ENCODE measurements around the gene KCTD17.

The KCTD17 gene

GRCh38 chr22:37043828-37044538, 7.6 kb upstream of the KCTD17 start:
- peak; percentile 71 for DNase-seq

DNA sequence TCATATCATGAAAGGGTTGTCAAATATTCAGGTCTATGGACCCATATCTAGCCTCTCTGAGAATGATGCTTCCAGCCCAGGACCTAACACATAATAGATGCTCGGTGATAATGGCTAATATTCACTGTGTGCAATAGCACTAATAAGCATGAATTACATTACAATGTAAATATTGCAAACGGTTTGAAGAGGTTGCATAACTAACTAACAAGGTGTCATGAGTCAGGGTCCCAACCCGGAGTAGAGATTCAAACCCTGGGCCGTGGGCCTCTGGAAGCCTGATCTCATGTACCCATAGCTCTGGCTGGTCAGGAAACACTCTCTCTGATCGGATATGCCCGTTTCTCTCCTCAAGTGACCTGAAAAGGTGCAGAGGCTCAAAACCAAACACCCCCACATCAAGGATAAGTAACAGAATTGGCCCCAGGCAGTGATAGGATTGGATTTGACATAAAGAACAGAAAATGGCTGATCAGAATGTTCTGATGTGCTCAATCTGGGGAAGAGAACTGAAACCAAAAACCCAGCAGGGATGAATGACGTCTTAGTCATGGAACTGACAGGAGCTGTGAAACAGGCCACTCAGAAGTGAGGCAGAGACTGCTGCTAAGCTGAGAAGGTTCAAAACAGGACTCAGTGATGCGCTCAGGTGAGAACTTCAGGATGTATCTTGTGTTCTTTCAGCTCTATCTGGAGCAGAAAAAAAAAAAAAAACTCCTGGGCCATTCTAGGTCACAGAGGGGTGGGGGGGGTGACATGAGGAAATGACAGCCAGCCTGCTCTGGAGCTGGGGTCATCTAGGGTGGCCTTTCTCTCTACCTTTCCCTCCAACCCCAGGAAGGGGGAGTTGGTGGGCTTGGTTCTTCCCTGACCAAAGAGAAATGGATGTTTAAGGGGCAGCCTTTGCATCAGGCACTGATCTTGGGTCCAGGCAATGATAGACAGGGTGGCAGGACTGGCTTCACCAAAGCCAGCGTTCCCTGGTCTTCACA, 6.6 kb upstream of the KCTD17 start:
- DNase-seq, result no peak

GRCh38 chr22:37045958-37046357, 5.6 kb upstream of the KCTD17 start:
- DNase-seq, result no peak

GRCh38 chr22:37046589-37046988, 5.0 kb upstream of the KCTD17 start:
- no peak for DNase-seq

DNA sequence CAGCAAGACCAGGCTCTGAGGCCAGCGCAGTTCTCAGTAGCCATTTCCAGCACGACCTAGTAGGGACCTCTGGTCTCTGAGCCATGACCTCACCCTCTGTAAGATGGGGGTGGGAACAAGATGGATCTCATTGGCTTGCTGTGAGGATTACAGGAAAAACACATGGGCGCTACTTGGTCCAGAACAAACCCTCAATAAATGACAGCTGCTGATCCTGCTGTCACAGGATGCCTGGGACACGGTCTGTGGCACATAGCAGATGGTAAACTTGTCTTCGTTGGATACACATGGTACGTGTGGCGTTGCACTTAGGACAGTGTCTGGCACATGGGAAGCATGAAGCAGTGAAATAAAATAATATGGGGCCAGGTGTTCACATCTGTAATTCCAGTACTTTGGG, 4.5 kb upstream of the KCTD17 start:
- no peak for DNase-seq

DNA sequence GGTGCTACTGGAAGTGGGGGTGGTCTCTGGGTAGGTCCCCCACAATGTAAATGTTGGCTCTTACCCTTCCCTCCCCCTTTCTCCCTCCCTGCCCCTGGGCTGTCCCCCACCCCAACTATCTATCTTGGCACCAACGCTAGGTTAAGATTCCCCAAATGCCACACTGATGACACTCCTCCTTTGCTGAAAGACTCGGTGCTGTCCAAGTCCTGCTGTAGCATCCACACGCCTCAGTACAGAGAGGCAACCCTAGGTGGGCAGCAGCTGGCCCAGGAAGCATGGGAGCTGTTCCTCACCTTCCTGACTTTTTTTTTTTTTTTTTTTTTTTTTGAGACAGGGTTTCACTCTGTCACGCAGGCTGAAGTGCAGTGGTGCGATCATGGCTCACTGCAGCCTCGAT, 3.4 kb upstream of the KCTD17 start:
- no peak for DNase-seq

DNA sequence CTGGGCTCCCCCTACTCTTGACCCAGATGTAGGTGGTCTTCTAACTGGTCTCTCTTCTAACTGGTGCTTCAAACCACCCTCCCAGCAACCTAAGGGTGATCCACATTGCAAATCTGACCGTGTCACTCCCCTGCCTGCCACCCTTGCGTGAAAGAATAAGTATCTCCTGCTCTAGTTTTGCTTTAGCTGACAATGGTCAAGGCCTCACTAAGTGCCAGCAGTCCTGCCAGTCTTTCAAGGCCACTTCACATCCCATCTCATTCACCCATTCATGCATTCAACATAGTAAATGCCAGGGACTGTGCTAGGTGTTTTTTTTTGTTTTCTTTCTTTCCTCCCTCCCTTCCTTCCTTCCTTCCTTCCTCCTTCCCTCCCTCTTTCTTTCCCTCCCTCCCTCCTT, 2.3 kb upstream of the KCTD17 start:
- DNase-seq, result no peak

DNA sequence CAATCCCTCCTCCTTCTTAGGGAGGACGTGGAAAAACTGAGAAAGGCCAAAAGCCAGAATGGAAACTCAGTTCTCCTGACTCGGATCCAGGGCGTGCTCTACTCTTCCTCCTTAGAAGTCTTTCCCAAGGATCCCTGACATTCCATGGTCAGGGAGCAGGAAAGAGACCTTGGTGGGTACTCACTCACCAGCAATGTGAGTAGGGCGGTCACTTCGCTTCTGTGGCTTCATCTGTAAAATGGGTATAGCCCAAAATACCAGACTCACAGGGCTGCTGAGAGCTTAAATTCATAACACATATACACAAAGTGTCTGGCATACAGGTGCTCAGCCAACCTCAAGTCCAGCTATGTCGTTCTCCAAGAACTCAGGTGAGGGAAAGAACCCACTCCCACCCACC, 629 bp upstream of the KCTD17 start:
- DNase-seq, result no peak

GRCh38 chr22:37052386-37053309, 1.1 kb downstream of the KCTD17 start:
- no peak for DNase-seq

- DNase-seq, result no peak
Measured at GRCh38 chr22:37053310-37054055, 1.9 kb downstream of the KCTD17 start.

DNA sequence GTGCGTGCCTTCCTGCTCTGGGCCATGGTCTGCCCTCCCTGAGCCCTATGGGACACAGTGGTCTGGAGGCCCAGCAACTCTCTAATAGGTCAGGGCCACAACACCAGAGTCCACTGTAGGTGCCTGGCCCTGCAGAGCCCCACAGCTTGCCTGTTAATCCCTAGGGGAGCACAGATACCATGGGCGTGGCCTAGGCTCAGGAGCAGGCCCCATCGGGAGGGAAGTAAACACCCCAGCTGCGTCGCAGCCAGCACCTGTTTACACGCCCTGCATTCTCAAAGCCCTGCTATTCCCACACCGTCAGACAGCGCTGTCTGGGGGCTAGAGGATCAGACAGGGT, 2.5 kb downstream of the KCTD17 start:
- DNase-seq, result peak; percentile 70

GRCh38 chr22:37054600-37055365, 3.2 kb downstream of the KCTD17 start:
- DNase-seq, result no peak

DNA sequence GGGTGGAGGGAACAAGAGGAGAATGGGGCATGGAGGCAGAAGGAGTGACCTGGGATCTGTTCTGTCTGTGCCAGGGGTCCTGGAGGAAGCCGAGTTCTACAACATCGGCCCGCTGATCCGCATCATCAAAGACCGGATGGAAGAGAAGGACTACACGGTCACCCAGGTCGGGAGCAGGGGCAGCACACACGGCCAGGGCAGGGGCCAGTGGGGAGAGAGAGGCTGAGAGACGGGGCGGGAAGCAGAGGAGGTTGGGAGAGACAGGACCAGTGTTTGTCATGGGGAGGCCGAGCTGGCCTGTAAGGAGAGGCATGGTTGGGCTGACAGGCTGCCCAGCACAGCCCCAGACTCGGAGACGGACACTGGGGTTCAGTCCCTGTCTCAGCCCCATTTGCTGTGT, 4.7 kb downstream of the KCTD17 start:
- DNase-seq, result no peak

GRCh38 chr22:37057226-37057625, 5.7 kb downstream of the KCTD17 start:
- DNase-seq, result no peak

- no peak for DNase-seq
Measured at GRCh38 chr22:37057796-37058510, 6.4 kb downstream of the KCTD17 start.

DNA sequence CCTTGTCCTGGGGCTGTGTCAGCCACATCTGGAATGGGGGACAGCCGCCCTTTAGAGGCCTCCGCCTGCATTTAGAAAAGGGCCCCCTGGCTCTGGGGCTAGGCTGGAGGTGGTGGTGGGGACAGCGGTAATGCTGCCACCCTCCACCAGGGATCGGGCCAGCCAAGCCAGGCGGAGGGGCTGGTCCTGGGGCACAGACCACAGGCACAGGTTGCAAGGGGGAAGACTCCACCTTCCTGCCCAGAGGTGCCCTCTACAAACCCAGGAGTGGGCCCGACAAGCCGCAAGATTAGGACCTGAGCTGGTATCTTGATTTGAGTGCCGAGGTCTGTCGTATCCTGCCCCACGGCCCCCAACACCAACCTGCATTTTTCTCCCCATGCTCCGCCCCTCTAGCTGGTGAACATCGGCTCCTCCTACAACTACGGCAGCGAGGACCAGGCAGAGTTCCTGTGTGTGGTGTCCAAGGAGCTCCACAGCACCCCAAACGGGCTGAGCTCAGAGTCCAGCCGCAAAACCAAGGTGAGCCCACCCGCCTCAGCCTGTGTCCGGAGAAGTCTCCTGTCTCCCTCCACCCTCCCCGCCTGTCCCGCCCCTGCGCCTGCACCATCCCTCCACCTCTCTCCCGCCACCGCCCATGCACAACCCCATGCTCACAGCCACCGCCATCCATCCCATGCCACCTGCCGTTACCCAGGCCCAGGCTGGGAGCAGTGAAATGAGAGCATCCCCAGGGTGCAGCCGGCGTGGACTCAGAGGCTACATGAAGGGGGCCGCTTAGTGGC, 7.6 kb downstream of the KCTD17 start:
- no peak for DNase-seq

GRCh38 chr22:37059876-37060449, 8.4 kb downstream of the KCTD17 start:
- no peak for DNase-seq

DNA sequence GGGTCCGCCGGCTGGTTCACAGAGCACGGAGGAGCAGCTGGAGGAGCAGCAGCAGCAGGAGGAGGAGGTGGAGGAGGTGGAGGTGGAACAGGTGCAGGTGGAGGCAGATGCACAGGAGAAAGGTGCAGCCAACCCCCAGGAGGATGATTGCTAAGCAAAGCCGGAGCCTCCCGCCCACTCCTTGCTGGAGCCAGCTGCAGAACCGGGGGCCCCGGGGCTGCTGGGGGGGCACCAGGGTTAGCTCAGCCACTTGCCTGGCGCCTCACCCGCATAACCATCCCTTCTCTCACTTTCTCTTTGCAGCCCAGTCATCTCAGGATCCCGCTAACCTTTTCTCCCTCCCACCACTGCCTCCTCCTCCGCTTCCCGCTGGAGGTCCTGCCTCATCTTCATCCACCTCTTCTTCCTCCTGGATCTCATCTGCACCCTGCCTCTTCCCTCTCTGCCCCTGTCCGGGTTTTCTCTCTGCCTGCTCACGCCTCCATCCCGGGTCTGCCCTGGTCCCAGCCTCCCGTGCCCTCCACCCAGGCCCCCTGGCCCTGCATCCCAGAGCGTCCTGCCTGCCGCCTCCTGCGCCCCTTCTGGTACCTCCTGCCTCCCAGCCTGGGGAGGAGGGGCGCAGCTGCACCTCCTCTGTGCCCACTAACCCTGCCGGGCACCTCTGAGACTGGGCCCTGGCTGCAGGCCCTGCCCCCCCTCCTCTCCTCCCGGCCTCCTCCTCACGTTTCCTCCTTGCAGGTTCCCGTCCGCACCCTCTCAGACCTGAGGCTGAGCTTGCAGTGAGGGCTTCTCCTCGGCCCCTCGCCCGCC, 9.5 kb downstream of the KCTD17 start:
- DNase-seq, result no peak

Measured in DMS153 (cell line).